ENCODE data around the gene STARD7. TPM values are rescaled to one million over a fixed set of nuclear protein-coding genes. Genes with fewer than 3 reads are reported as not detected.

Gene STARD7
- polyA plus RNA-seq, 4 donors = 44.5 to 123 (median 66.7) TPM

DNA sequence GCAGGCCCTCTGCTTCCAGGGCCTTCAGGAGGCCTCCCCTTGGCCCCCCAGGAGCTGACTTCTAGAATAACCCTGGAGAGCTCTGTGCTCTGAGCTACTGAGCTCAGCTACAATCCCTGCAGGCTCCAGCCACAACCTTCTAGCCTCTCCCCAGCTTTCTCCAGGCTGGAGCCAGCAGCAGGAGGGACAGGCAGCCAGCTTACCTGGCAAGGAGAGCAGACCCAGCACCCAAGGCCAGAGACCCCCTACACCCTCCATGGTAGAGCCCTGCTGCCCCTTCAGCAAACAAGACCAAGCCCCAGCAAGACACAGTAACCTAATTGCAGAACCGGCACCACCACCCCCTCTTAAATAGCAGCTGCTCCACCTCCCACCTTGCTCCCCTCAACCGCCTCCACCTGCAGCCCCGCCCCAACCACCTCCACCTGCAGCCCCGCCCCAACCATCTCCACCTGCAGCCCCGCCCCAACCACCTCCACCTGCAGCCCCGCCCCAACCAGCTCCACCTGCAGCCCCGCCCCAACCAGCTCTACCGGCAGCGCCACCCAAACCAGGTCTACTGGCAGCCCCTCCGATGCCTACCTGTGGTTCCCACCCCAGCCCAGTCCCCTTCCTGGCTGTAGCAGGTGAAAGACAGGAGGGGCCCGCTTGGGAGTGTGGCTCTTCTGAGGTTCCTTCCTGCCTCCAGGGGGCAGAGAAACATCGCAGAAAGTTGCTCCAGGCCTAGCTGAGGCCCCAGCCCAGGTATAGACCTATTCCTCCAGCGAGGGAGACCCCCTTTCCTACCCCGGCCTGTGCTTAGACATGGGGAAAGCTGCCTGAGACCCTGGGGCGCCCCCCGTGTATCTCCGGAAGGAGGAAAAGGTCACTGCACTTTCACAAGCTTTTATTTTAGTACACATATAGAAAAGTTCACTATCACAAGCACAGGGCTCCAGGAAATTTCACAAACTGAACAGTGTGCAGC, 70.2 kb downstream of the STARD7 start, which contains the start of gene ASTL:
TSS of gene ASTL (minus strand) at position 324 of the 967 bp plus-strand sequence. CDS start at position 258, 66 bp downstream.
- H3K9me3 ChIP-seq (ENCODE audit: control insufficient read depth in 2 of 2, insufficient read depth in 1 of 2, low read depth in 1 of 2, low read length in 1 of 2) = no peaks in the 10 kb centered on the region
- no peak within 1 kb of the TSS for H3K27ac ChIP-seq (ENCODE audit: low read depth in 1 of 3, low read length in 2 of 3)
- 4 to 17% (median 8%) methylated on average over 15 to 17 of the region's 17 CpGs for WGBS, 3 donors
- peaks cover 0 to 11% (median 0%) of the 10 kb centered on the region in 3 donors for H3K4me1 ChIP-seq (ENCODE audit: control insufficient read depth in 3 of 3, insufficient read depth in 2 of 3, low read depth in 1 of 3, low read length in 2 of 3)
- peak within 1 kb of the TSS in 1 of 3 donors; percentile 22 for H3K4me3 ChIP-seq (ENCODE audit: low read depth in 1 of 3, low read length in 3 of 3)
- peak; percentile 61 to 84 for DNase-seq
- peaks cover 0 to 2% (median 0%) of the 10 kb centered on the region in 3 donors for H3K36me3 ChIP-seq (ENCODE audit: control insufficient read depth in 3 of 3, insufficient read depth in 2 of 3, low read depth in 1 of 3, low read length in 3 of 3)
- no peak for FAIRE-seq
- no peaks in the 10 kb centered on the region for H3K27me3 ChIP-seq (ENCODE audit: control insufficient read depth in 3 of 3, insufficient read depth in 3 of 3, low read length in 3 of 3)

DNA sequence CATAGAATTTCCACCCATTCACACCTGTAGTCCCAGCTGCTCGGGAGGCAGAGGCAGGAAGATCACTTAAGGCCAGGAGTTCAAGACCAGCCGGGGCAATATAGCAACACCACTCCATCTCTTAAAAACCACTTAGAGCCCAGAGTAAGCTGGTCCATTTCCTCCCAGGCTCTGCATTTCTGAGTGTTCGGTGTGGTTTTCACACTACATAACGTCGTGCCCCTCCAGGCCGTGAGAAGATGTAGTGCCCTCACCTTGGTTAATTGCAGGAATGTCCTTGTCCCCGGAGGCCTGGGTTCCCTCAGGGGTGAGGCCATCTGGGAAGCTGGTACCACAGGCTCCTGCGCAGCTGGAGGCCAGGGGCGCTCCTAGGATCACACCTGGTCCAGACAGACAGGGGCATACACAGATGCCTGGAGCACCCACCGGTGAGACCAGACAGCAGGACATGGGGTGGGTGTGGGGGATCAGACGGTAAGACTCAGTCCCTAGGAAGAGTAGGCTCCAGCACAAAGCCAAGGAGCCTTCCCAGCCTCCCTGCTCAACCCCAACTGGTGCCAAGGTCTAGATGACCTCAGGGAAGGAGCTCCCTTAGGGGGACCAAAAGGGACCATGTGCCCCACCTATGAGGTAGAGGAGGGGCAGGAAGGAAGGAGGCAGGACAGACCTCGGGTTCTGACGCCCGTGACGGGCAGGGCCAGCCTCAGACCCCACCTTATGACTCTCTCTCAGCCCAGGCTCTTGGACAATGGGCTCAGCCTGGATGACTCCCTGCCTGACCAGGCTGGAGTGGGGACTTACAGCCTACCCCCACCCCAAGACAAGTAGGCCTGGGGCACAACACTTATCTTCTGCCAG, 71.1 kb downstream of the STARD7 start:
- Histone ChIP-seq H3K4me3 (ENCODE audit: low read depth in 1 of 3, low read length in 3 of 3) (no peak overlapping the region), H3K9me3 (ENCODE audit: control insufficient read depth in 2 of 2, insufficient read depth in 1 of 2, low read depth in 1 of 2, low read length in 1 of 2) (no peaks in the 10 kb centered on the region), H3K36me3 (ENCODE audit: control insufficient read depth in 3 of 3, insufficient read depth in 2 of 3, low read depth in 1 of 3, low read length in 3 of 3) (peaks cover 0 to 2% (median 0%) of the 10 kb centered on the region in 3 donors), H3K27me3 (ENCODE audit: control insufficient read depth in 3 of 3, insufficient read depth in 3 of 3, low read length in 3 of 3) (no peaks in the 10 kb centered on the region), H3K27ac (ENCODE audit: low read depth in 1 of 3, low read length in 2 of 3) (no peak overlapping the region), H3K4me1 (ENCODE audit: control insufficient read depth in 3 of 3, insufficient read depth in 2 of 3, low read depth in 1 of 3, low read length in 2 of 3) (peaks cover 0 to 11% (median 0%) of the 10 kb centered on the region in 3 donors)
- DNase-seq (no peak), FAIRE-seq (no peak)
- WGBS, 3 donors = 73 to 81% (median 77%) methylated on average over 14 to 15 of the region's 15 CpGs

DNA sequence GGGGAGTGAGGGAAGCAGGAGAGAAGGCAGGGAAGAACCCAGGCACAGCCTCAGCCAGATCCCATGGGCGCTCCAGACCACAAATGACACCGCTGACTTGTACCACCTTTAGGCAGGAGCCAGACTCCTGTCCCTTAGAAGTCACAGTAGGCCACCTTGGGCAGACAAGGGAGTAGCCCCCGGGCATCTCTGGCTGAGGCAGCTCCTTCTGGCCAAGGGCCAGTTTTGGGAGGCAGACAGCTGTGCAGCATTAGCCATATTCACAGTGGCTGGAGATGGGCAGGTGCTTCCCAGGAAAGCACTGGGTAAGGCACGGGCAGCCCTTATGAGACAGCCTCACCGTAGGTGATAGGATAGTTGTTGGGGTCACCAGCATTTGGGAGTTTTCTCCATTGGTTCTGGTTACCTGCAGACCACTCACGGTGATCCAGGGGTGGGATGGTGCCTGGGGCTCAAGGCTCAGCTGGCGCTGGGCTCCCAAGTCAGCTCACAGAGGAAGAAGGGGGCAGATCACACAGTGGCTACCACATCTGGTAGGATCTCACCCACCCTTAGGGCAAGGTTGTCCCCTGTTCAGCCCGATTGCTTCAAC, 72.4 kb downstream of the STARD7 start:
- Histone ChIP-seq H3K9me3 (ENCODE audit: control insufficient read depth in 2 of 2, insufficient read depth in 1 of 2, low read depth in 1 of 2, low read length in 1 of 2) (no peaks in the 10 kb centered on the region), H3K4me3 (ENCODE audit: low read depth in 1 of 3, low read length in 3 of 3) (no peak overlapping the region), H3K27ac (ENCODE audit: low read depth in 1 of 3, low read length in 2 of 3) (no peak overlapping the region), H3K27me3 (ENCODE audit: control insufficient read depth in 3 of 3, insufficient read depth in 3 of 3, low read length in 3 of 3) (no peaks in the 10 kb centered on the region), H3K4me1 (ENCODE audit: control insufficient read depth in 3 of 3, insufficient read depth in 2 of 3, low read depth in 1 of 3, low read length in 2 of 3) (peaks cover 0 to 11% (median 0%) of the 10 kb centered on the region in 3 donors), H3K36me3 (ENCODE audit: control insufficient read depth in 3 of 3, insufficient read depth in 2 of 3, low read depth in 1 of 3, low read length in 3 of 3) (no peaks in the 10 kb centered on the region)
- WGBS, 3 donors = 73 to 85% (median 79%) methylated on average over 7 to 8 of the region's 8 CpGs
- FAIRE-seq = no peak
- no peak for DNase-seq

DNA sequence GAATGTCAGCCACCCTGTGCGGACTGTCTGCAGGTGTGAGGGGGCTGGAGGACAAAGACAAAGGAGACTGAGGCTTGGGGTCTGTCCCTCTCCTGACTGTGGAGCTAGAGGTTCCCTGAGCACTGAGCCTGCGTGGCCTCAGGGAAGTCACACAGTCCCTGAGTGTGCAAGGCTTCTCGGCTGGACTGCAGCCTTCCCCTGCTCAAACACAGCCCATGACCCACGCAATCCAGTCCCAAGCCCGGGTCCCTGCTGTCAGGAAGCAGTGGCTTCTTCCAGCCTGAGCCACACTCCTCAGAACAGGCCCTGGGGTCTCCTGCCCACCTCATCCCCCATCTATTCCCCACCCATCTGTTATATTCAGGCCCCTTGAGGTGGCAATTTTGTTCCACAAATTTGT, 73.0 kb downstream of the STARD7 start:
- DNase-seq = no peak
- WGBS, 3 donors = 80 to 92% (median 81%) methylated on average over 5 of the region's 5 CpGs
- H3K36me3 ChIP-seq (ENCODE audit: control insufficient read depth in 3 of 3, insufficient read depth in 2 of 3, low read depth in 1 of 3, low read length in 3 of 3) = no peaks in the 10 kb centered on the region

DNA sequence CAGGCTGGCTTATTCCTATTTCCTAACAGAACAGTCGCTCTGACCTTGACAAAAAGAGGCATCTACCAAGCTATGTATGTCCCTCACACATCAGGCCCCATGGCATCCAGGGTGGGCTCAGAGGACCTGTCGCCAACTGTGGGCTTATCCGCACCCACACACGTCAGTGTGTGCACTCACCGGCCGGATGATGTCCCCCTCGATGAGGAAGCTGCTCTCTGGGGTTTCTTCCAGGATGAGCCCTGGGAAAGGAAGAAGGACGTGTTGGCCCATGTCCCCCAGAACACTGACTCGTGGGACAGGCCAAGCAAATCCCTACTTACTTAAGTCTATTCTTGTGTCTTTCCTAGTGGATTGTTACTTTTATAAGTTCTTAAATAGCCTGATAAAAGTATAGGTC, 73.5 kb downstream of the STARD7 start:
- H3K27me3 ChIP-seq (ENCODE audit: control insufficient read depth in 3 of 3, insufficient read depth in 3 of 3, low read length in 3 of 3) = no peaks in the 10 kb centered on the region
- no peak for DNase-seq
- H3K27ac ChIP-seq (ENCODE audit: low read depth in 1 of 3, low read length in 2 of 3) = no peak overlapping the region
- H3K36me3 ChIP-seq (ENCODE audit: control insufficient read depth in 3 of 3, insufficient read depth in 2 of 3, low read depth in 1 of 3, low read length in 3 of 3) = no peaks in the 10 kb centered on the region
- no peak overlapping the region for H3K4me3 ChIP-seq (ENCODE audit: low read depth in 1 of 3, low read length in 3 of 3)
- no peak for FAIRE-seq
- WGBS, 3 donors = 88 to 93% (median 92%) methylated on average over 9 of the region's 9 CpGs
- H3K9me3 ChIP-seq (ENCODE audit: control insufficient read depth in 2 of 2, insufficient read depth in 1 of 2, low read depth in 1 of 2, low read length in 1 of 2) = no peaks in the 10 kb centered on the region
- peaks cover 0 to 11% (median 0%) of the 10 kb centered on the region in 3 donors for H3K4me1 ChIP-seq (ENCODE audit: control insufficient read depth in 3 of 3, insufficient read depth in 2 of 3, low read depth in 1 of 3, low read length in 2 of 3)

More for the DNA sequence above, 73.0 kb downstream of the STARD7 start:
- Histone ChIP-seq H3K27me3 (ENCODE audit: control insufficient read depth in 3 of 3, insufficient read depth in 3 of 3, low read length in 3 of 3) (no peaks in the 10 kb centered on the region), H3K27ac (ENCODE audit: low read depth in 1 of 3, low read length in 2 of 3) (no peak overlapping the region), H3K4me1 (ENCODE audit: control insufficient read depth in 3 of 3, insufficient read depth in 2 of 3, low read depth in 1 of 3, low read length in 2 of 3) (peaks cover 0 to 11% (median 0%) of the 10 kb centered on the region in 3 donors), H3K9me3 (ENCODE audit: control insufficient read depth in 2 of 2, insufficient read depth in 1 of 2, low read depth in 1 of 2, low read length in 1 of 2) (no peaks in the 10 kb centered on the region), H3K4me3 (ENCODE audit: low read depth in 1 of 3, low read length in 3 of 3) (no peak overlapping the region)
- FAIRE-seq = no peak

Other genes starting within 250 kb of the STARD7 start
- 1 to 10 TPM in 2 of 4 donors, under 1 TPM in 1, not detected in 1; 0.27 to 8.3 (median 2.8) TPM for gene ANKRD36C, start 217.0 kb downstream of the STARD7 start, polyA plus RNA-seq
- gene GPAT2, start 173.9 kb downstream of the STARD7 start, polyA plus RNA-seq = 1 to 10 TPM in 1 of 4 donors, under 1 TPM in 2, not detected in 1; 0.22 to 6.5 (median 0.93) TPM
- gene ADRA2B, start 92.3 kb downstream of the STARD7 start, polyA plus RNA-seq = 1 to 10 TPM in 1 of 4 donors, under 1 TPM in 1, not detected in 2; 0.69 to 1.5 TPM
- gene ASTL, start 70.3 kb downstream of the STARD7 start, polyA plus RNA-seq = not detected
- 1 to 10 TPM in 3 of 4 donors, under 1 TPM in 1; 0.45 to 5.1 (median 2.4) TPM for gene DUSP2, start 63.4 kb downstream of the STARD7 start, polyA plus RNA-seq
- 10 to 100 TPM; 12.1 to 47.9 (median 21.1) TPM for gene TMEM127, start 57.2 kb upstream of the STARD7 start, polyA plus RNA-seq
- gene CIAO1, start 57.4 kb upstream of the STARD7 start, polyA plus RNA-seq = 10 to 100 TPM; 50.3 to 73.2 (median 56.6) TPM
- gene SNRNP200, start 96.7 kb upstream of the STARD7 start, polyA plus RNA-seq = 100 to 1,000 TPM in 1 of 4 donors, 10 to 100 TPM in 3; 55.4 to 156 (median 66.9) TPM
- gene ITPRIPL1, start 116.5 kb upstream of the STARD7 start, polyA plus RNA-seq = 1 to 10 TPM in 1 of 4 donors, under 1 TPM in 2, not detected in 1; 0.27 to 1.9 (median 0.92) TPM
- gene NCAPH, start 126.9 kb upstream of the STARD7 start, polyA plus RNA-seq = 10 to 100 TPM in 1 of 4 donors, 1 to 10 TPM in 3; 1.6 to 16.7 (median 5.6) TPM